Stomach (tissue), 4 donors: ENCODE measurements around the gene ARPIN.
"Not testable (repeated sequence)": the region's sequence is repeated elsewhere in the genome, so short reads cannot be mapped to it uniquely, and the experiment has no call there.

Experiments
- POLR2A ChIP-seq, 4 donors: fragments of 450-650 bp; IDR thresholded peaks; one replicate each; pipeline ENCODE4 v1.6.1; 2016; ENCODE audit warnings: antibody characterized with exemption in 4 of 4, control low read depth in 2 of 4, mild to moderate bottlenecking in 1 of 4, moderate library complexity in 1 of 4
- POLR2AphosphoS5 ChIP-seq, 3 donors: sonication (generic); formaldehyde crosslinking; IDR thresholded peaks; one replicate each; pipeline ENCODE4 v1.6.1; 2016; ENCODE audit warnings: antibody characterized with exemption in 3 of 3
- TF ChIP-seq, protein P1 (sequence below), 7 experiments: fragments of 450-650 bp in 4 of 7; fragments of 200-600 bp in 3 of 7; sonication (generic) in 3 of 7; IDR thresholded peaks; one replicate each; pipeline ENCODE4 v1.5.1; 2016 to 2019; ENCODE audit warnings: antibody characterized with exemption in 7 of 7, control low read depth in 2 of 7, mild to moderate bottlenecking in 1 of 7

DNA sequence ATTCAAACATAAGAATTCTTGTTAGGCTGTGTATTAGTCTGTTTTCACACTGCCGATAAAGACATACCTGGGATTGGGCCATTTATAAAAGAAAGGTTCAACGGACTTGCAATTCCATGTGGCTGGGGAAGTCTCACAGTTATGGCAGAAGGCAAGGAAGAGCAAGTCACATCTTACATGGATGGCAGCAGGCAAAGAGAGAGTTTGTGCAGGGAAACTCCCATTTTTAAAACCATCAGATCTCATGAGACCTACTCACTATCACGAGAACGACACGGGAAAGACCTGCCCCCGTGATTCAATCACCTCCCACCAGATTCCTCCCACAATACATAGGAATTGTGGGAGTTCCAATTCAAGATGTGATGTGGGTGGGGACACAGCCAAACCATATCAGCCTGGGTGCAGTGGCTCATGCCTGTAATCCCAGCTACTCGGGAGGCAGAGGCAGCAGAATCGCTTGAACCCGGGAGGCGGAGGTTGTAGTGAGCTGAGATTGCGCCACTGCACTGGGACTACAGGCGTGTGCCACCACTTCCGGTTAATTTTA is 42.8 kb upstream of the ARPIN start:
- not testable (repeated sequence) for TF ChIP-seq POLR2A, POLR2AphosphoS5 (IDR thresholded peaks at IDR 0.05)
- TF ChIP-seq, protein P1, sequence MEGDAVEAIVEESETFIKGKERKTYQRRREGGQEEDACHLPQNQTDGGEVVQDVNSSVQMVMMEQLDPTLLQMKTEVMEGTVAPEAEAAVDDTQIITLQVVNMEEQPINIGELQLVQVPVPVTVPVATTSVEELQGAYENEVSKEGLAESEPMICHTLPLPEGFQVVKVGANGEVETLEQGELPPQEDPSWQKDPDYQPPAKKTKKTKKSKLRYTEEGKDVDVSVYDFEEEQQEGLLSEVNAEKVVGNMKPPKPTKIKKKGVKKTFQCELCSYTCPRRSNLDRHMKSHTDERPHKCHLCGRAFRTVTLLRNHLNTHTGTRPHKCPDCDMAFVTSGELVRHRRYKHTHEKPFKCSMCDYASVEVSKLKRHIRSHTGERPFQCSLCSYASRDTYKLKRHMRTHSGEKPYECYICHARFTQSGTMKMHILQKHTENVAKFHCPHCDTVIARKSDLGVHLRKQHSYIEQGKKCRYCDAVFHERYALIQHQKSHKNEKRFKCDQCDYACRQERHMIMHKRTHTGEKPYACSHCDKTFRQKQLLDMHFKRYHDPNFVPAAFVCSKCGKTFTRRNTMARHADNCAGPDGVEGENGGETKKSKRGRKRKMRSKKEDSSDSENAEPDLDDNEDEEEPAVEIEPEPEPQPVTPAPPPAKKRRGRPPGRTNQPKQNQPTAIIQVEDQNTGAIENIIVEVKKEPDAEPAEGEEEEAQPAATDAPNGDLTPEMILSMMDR (IDR thresholded peaks at IDR 0.05) = not testable (repeated sequence)
